GM12864 (cell line): ENCODE data around the gene SACM1L.

Experiments used
- DNase-seq: peaks from one replicate; pipeline ENCODE4 v3.0.0-alpha.2; 2011; ENCODE audit warnings: low read depth
- H3K4me3 ChIP-seq: 2 replicates; pipeline ENCODE4 v1.5.1; 2011; ENCODE audit warnings: mild to moderate bottlenecking, low read depth, low read length, control low read depth
- TF ChIP-seq, protein P1 (sequence below): IDR thresholded peaks from 2 replicates; pipeline ENCODE4 v1.5.1; 2011; ENCODE audit warnings: low read depth, mild to moderate bottlenecking, moderate library complexity, low read length, control low read depth, inconsistent platforms; ENCODE audit errors: missing control alignments

SACM1L gene

DNA sequence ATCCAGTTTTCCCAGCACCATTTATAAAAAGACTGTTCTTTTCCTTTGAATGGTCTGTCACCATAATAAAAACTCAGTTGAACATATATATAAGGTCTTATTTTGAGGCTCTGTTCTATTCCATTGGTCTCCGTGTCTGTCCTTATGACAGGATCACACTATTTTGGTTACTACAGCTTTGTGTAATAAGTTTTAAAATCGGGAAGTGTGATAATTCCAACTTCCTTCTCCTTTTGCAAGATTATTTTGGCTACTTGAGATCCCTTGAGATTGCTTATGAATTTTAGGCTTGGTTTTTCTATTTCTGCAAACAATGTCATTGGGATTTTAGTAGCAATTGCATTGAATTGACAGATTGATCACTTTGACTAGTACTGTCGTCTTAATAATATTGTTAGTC is 35.7 kb downstream of the SACM1L start:
- TF ChIP-seq, protein P1, sequence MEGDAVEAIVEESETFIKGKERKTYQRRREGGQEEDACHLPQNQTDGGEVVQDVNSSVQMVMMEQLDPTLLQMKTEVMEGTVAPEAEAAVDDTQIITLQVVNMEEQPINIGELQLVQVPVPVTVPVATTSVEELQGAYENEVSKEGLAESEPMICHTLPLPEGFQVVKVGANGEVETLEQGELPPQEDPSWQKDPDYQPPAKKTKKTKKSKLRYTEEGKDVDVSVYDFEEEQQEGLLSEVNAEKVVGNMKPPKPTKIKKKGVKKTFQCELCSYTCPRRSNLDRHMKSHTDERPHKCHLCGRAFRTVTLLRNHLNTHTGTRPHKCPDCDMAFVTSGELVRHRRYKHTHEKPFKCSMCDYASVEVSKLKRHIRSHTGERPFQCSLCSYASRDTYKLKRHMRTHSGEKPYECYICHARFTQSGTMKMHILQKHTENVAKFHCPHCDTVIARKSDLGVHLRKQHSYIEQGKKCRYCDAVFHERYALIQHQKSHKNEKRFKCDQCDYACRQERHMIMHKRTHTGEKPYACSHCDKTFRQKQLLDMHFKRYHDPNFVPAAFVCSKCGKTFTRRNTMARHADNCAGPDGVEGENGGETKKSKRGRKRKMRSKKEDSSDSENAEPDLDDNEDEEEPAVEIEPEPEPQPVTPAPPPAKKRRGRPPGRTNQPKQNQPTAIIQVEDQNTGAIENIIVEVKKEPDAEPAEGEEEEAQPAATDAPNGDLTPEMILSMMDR: no peak
- no peak for DNase-seq
- H3K4me3 ChIP-seq: no peak overlapping the region

DNA sequence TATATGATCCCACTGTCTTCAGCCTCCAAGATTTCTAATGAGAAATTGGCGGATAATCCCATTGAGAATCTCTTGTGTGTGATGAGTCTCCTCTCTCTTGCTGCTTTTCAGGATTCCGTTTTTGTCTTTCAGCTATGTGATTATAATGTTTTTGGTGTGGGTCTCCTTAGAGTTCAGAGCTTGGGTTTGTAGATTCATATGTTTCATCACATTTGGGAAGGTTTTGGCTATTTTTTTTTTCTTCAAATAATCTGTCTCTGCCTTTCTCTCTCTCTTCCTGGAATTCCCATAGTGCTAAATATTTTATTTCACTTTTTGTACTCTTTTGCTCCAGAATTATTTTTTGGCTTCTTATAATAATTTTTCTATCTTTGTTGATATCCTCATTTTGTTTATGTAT is 40.4 kb downstream of the SACM1L start:
- TF ChIP-seq, protein P1: no peak
- no peak overlapping the region for H3K4me3 ChIP-seq
- no peak for DNase-seq

DNA sequence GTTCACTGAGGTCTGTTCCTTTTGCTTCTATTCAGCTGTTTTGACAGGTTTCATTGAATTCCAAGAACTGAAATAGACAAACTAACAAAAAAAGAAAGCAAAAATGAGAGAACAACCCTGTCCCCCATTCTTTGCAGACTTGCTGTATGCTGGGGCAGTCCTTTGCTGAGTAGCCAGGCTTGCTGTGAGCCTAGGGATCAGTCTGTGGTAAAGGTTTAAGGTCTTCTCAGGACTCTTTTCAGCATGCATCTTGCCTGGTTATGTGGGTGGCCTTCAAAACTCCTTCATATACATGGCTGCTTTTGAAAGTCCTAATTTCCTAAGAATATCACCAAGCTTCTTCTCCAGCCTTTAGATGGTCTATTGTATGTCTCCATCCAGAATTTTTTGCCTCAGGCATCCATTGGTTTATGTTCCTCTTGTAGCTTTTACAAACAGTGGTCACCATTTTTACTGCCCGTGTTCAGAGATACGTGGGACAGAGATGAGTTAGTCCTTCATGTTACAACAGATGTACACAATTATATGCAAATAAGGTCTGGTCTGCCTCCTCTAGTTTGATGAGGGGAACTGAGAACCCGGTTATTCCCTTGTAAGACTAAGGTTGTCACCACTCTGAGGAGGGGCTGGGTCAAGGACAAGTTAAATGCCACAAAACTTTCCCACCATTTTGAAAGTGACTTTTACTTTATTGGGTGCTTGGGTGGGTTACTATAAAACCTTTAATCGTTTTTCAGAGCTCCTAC is 41.4 kb downstream of the SACM1L start:
- DNase-seq: no peak
- no peak overlapping the region for H3K4me3 ChIP-seq
- TF ChIP-seq, protein P1: no peak

DNA sequence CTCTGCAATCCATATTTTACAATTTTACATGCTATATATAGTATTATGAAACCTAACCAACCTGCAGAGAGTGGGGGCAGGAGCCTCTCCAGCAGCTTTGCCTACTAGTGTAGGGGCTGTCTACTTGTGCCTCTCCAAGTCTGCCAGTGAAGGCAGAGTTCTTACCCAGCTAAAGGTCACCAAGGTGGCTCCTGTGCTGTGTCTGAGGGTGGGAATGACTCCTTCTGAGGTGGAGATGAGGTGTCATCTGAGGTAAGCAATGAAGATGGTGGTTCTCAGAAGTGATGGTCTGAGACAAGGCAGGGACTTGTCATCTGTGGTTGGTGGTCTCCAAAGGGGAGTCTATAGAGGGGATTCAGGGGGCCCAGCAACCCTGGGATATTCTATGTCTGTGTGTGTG is 47.5 kb downstream of the SACM1L start:
- TF ChIP-seq, protein P1: no peak

DNA sequence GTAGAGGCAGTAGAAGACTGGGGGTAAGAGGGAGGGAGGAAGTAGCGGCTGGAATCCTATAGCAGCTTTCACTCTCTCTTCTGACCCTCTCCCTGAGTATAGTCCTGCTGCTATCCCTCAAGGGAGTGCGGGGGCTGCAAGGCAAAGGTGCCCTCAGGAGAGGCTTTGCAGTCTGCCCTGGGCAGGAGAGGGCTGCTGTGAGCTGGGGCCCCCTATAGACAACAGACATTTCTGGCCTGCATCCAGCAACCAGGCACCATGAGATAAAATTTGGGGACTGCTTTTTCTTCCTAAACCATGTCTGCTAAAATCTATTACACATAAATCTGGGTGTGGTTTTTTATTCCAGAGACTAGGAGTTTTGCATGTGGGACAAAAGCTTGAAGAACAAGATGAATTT is 48.0 kb downstream of the SACM1L start:
- no peak for DNase-seq
- TF ChIP-seq, protein P1: no peak
- no peak overlapping the region for H3K4me3 ChIP-seq

More for the DNA sequence above, 47.5 kb downstream of the SACM1L start:
- no peak for DNase-seq
- H3K4me3 ChIP-seq: no peak overlapping the region

DNA sequence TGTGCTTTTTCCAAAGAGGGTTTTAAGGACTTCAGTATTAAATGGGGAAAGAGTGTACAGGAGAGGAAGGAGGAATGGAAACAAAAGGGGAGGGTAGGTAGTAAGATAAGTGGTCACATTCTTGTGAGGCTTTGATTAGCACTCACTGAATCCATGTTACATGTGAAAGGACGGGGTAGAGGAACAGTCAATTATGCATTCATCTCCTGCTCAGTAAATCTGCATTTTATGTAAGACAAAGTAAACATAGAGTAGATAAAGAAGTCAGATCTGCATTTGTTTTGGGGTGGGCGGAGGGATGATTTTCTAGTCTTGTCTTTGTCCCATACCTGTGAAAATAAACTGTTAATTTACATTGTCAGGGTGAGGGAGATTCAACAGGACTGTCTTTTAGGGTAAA is 50.8 kb downstream of the SACM1L start:
- no peak for DNase-seq
- TF ChIP-seq, protein P1: no peak
- no peak overlapping the region for H3K4me3 ChIP-seq

DNA sequence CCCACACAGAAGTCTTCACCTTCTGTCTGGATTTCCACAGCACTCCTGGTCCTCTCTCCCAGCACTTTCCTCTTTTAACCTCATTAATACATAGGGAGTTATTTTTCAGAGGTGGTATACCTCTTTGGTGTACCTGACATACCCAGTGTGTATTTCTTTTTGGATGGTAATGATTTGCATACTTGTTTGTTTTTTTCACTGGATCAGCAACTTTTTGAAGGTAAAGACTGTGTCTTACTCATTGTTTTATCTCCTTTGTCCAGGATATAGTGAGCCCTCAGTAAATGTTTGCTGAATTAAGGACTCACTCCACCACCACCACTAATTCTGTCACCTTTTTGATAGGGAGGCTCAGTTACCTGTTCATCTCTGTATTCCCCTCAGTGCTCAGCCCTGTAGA is 52.1 kb downstream of the SACM1L start:
- TF ChIP-seq, protein P1: no peak
- no peak overlapping the region for H3K4me3 ChIP-seq
- no peak for DNase-seq
